NB4 (cell line): ENCODE results near the gene BAMBI.

ENCODE experiments used
- CTCF ChIP-seq: IDR thresholded peaks from one replicate; pipeline ENCODE4 v1.5.1; 2012; ENCODE audit warnings: low read depth, low read length
- MYC ChIP-seq: IDR thresholded peaks from 2 replicates; pipeline ENCODE4 v1.6.1; 2011; ENCODE audit warnings: low read depth, low read length
- POLR2A ChIP-seq: IDR thresholded peaks from 2 replicates; pipeline ENCODE4 v1.6.1; 2011; ENCODE audit warnings: mild to moderate bottlenecking; ENCODE audit not compliant: insufficient read length; ENCODE audit errors: extremely low read depth

DNA sequence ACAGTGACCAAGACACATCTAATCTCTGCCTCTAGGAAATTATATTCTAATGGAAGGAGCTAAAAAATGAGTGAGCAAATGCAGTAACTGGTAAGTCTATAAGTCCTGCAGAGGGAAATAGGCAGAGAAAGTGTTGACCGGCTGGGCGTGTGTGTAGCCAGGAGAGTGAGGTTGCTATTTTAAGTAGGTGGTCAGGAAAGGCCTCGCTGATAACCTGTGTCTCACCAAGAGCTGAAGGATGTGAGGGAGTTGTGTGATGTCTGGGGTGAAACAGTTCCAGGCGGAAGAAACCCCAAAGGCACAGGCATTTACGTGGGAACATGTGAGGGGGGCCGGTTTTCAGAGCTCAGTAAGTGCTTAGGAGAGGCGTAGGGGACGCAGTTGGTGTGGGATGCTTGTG lies 54.8 kb downstream of the BAMBI start:
- TF ChIP-seq CTCF (no peak), POLR2A (no peak), MYC (no peak)
